ENCODE measurements around the gene SOX5. TPM values are rescaled to one million over a fixed set of nuclear protein-coding genes. Genes with fewer than 3 reads are reported as not detected.

Gene SOX5
- total RNA-seq, 1 donor from 2014 or later: 0.29 TPM

DNA sequence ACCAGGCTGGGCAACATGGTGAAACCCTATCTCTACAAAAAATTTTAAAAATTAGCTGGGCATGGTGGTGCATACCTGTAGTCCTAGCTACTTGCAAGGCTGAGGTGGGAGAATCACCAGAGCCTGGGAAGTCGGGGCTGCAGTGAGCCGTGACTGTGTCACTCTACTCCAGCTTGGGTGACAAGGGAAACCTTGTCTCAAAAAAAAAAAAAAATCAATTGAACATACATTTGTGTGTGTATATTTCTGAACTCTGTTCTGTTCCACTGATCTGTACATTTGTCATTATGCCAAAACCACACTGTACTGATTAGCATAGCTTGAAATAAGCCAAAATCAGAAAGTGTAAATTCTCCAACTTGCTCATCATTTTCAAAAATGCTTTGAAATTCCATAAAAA lies 254.6 kb downstream of the SOX5 start:
- no peak for DNase-seq (ENCODE audit: low read depth)

DNA sequence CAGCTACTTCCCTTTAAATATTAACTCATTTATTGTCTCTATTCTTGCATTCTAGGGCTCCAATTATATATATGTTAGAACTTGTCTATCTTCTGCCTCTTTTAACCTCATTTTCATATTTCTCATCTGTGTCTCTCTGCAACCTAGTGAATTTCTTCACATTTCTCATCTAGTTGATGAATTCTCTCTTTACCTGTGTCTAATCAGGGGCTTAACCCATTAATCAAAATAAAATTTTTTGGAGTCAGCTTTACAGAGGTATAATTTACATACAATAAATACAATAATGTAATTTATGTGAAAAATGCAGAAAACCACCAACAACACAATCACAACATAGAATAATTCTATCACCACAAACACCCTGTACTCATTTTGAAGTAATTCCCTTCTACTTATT lies 255.2 kb downstream of the SOX5 start:
- no peak for DNase-seq (ENCODE audit: low read depth)

DNA sequence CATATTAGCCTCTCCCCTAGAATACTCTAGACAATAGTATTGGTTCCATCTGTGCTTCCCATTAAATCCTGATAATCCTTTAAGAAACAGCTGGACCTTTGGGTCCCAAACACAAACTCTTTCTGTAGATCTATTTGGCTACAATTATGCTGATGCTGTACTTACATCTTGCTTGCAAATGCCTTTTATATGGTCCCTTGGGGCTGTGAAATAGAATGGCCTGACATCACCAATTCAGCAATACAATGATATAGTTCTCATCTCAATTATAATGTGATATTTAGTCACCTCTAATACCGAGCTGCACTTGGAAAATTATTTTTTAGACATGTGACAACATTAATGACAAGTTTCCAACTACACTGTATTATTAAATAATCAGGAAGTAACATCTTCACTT lies 261.5 kb downstream of the SOX5 start:
- DNase-seq (ENCODE audit: low read depth): no peak

DNA sequence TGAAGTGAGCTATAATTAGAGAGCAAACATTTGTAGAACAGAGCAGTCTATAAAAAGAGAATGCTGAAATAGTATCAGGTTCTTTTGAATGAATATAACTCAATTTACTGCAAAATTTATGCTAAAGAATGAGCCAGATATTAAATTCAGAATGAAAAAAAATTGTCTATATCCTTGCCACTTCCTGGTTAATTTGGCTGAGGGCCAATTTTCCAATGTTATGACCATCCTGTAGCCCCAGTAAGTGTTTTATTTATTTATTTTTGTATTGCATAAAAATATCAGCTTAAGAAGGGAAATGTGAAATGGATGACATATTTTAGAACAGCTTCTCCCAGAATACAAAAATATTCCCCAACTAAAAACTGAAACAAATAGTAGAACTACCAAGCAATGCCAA lies 263.4 kb downstream of the SOX5 start:
- DNase-seq (ENCODE audit: low read depth): no peak

- no peak for DNase-seq (ENCODE audit: low read depth)
Measured at GRCh38 chr12:23684121-23684520, 265.3 kb downstream of the SOX5 start.

DNA sequence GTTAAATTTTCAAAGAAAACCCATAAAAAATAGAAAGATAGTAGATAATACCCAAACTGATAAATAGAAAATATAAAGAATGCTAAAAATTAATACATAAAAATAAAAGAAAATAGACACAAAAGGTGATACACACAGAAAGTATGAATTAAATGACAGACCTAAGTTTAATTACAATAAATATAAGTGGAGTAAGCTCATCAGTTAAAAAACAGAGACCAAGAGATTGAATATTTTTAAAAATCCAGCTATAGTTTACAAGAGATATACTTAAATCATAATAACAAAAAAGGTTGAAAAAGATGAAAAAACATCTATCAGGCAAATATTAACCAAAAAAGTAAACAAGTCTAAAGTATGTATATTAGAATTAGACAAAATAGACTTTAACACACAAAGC lies 268.2 kb downstream of the SOX5 start:
- no peak for DNase-seq (ENCODE audit: low read depth)

GRCh38 chr12:23674064-23674463 lies 275.4 kb downstream of the SOX5 start:
- DNase-seq (ENCODE audit: low read depth): no peak

- no peak for DNase-seq (ENCODE audit: low read depth)
Measured at GRCh38 chr12:23671881-23672280, 277.6 kb downstream of the SOX5 start.

GRCh38 chr12:23670684-23671083 lies 278.8 kb downstream of the SOX5 start:
- DNase-seq (ENCODE audit: low read depth): no peak

DNA sequence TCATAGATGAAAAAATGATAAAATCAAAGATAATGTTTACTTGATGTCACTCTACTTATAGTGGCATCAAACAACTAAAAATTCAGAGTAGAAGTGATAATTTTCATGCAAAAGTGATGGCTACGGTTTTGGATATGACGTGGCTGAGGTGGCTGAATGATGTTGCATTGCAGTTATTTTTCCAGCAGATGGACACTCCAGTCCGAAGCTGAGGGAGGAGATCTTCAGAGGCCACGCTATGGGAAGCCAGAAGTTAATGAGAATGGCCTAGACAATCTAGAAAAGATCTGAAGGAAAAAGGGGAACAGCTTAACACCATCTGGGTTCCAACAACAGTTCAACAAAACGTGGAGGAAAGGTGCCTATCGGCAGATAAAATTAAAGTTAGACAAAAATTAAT lies 279.8 kb downstream of the SOX5 start:
- DNase-seq (ENCODE audit: low read depth): no peak

DNA sequence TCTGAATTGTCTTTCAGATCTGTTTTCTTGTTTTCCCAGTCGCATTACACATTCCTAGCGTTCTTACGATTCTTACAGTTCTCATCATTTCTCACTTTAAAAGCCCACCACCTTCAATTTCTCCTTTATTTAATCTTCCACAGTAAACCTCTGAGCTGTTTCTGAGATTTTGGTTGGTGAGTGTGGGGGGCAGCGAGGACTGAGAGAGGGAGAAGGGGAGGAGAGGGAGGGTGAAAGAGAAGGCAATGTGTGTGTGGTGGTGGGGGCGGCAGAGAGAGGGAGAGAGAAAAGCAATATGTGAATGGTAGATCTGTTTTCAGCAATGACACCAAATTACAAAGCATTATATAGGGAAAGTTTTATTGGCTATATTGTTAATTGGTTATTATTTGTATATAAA lies 282.6 kb downstream of the SOX5 start:
- DNase-seq (ENCODE audit: low read depth): no peak

- DNase-seq (ENCODE audit: low read depth): no peak
Measured at GRCh38 chr12:23662966-23663365, 286.5 kb downstream of the SOX5 start.

DNA sequence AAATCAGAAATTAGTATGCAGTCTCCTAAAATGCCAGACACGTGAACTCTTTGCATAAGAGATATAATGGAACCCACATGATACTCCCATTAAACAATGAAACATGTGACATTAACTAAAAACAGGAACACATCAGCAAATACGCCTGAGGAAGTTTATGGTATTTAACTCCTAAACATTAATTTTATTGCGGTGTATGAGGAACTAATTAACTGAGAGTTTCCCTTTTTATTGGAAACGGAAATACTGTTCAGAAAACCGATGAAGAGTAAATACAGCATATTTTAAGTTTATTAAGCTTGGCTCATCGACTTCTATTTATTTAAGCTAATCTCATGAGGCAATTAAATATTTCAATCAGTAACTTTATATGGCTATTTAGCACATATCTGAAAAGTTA lies 290.3 kb downstream of the SOX5 start:
- DNase-seq (ENCODE audit: low read depth): no peak

DNA sequence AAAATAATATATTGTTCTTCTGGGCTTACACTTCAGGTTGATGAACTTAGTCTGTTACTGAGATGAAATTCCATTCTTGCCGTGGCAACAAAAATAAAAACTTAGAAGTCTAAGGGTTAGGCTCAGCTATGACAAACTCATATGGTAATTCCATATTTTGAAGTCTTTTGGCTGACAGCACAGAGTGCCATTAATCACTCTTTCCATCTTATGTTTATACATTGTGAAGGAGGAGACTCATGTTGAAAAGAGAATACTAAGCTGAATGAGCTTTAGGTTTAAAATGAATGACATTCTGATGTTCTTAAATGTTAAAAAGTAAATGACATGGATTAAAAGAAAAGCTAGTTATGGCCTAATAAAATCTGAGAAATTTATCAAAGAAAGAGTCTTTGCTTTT lies 291.9 kb downstream of the SOX5 start:
- DNase-seq (ENCODE audit: low read depth): no peak

DNA sequence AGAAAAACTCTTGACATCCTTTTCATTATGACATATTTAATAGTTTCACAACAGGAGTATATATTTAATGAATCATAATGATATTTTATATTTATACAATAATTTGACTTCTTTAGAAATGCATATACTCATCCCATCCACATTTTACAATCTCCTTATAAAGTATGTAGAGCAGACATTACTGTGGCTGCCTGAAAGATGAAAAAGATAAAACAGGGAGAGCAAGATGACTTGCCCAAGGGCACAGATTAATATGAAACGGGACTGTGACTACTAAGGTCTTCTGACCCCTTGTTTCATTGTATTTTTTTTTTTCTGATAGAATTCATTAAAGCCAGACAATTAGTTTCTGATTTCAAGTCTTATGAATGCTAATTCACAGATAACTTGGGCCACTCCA lies 293.6 kb downstream of the SOX5 start:
- DNase-seq (ENCODE audit: low read depth): no peak

- DNase-seq (ENCODE audit: low read depth): no peak
Measured at GRCh38 chr12:23655112-23655511, 294.4 kb downstream of the SOX5 start.

- no peak for DNase-seq (ENCODE audit: low read depth)
Measured at GRCh38 chr12:23648546-23648945, 300.9 kb downstream of the SOX5 start.

DNA sequence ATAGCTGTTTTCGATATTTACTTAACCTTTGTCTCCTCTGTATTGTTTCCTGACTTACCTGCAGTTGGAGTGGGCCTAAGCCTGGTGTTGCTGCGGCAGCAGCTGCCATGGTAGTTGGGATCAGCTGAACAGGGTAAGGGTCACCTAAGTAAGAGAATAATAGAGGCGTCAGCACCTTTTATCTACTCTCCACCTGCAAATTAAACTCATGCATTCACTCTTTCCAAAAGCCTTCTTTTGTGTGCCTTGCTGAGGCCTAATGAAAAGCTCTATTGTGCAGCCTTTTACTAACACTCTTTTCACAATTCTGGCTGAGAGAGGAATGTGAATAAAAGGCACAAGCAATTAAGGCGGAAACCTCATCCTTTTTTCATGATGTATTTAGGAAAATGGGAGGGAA lies 308.7 kb downstream of the SOX5 start:
- no peak for DNase-seq (ENCODE audit: low read depth)

GRCh38 chr12:23634344-23634743 lies 315.1 kb downstream of the SOX5 start:
- no peak for DNase-seq (ENCODE audit: low read depth)

DNA sequence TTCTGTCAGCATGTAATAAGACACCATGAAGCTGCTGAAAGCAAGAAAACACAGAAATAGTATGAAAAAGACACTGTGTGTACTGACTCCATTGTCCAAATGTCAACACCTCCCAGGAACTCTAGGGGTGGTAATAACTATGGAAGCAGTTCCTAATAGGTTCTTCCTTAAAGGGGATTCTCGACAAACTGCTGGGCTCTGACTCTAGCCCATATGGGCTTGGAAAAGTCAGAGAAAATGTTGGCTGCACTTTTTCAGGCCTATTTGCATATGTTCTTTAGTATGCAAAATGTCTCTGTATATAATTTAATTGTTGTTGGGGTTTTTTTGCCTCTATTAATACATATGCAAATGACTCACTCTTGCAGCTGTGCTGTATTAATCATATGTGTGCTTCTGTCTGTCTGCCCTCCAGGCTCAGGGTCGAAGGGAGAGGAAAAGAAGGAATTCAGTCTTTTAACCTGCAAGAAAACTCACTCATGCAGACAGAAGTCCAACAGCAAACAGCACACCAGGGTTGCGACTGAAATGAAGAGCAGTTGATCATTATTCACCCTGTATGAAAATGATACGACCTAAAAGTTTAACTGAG lies 317.6 kb downstream of the SOX5 start:
- no peak for DNase-seq (ENCODE audit: low read depth)

DNA sequence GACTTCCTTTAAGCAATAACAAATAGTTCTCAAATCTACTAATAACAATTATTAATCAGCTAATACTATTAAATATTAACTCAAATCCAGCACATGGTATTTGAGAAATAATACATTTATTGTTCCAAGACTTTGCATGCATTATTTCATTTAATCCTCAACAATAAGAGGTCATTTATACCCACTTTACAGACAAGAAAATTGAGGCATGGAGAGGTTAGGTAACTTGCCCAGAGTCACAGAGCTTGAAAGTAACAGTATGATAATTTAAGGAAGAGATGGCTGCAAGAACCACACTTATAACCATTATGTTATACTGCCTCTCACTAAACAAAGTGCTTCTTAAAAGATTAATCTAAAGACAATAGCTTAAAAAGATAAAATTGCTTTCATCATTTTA lies 318.9 kb downstream of the SOX5 start:
- no peak for DNase-seq (ENCODE audit: low read depth)

- no peak for DNase-seq (ENCODE audit: low read depth)
Measured at GRCh38 chr12:23628806-23629205, 320.7 kb downstream of the SOX5 start.

- no peak for DNase-seq (ENCODE audit: low read depth)
Measured at GRCh38 chr12:23626791-23627190, 322.7 kb downstream of the SOX5 start.

DNA sequence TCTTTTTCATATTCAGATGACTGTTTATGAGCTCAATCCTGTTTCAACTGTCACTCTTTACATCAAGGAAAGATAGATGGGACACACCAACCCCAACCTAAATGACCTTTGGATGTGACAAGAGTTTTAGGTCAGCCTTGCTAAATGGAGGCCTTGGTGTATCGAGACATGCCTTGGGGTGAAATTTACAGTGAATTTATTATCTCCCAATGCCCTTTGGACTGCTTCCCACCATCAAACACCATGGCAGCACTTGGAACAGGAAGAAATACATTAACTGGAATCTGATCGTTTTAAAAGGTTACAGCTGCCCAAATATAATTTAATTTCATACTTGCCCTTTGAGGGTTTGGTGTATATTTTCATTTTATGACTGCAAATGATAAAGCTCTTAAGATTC lies 327.6 kb downstream of the SOX5 start:
- no peak for DNase-seq (ENCODE audit: low read depth)
